Pancreas (tissue), 10 donors: Measurements from ENCODE around the gene LGI4. TPM values are rescaled to one million over a fixed set of nuclear protein-coding genes. Genes with fewer than 3 reads are reported as not detected.

ENCODE experiments used
- ATAC-seq, 4 donors: fragments of 200-7000 bp; cut with Tn5 transposase; one replicate each; pipeline versions ENCODE4 v1.8.0 to v1.9.1; 2020; ENCODE audit warnings: mild to moderate bottlenecking in 4 of 4, moderate library complexity in 4 of 4
- DNase-seq, 6 donors: peaks; one replicate each; pipeline ENCODE4 v3.0.0-alpha.2; 2020
- FAIRE-seq: peaks from 2 replicates; lab custom pipeline; 2012; peaks lifted over from hg19 to GRCh38; lab: Jason Lieb, UNC
- H3K27ac ChIP-seq, 4 donors: fragments of 200-600 bp; sonication (generic); 1 replicate in 3 of 4; 2 replicates in 1 of 4; pipeline versions ENCODE4 v1.5.0 to v1.8.0; 2020
- H3K27me3 ChIP-seq, 4 donors: fragments of 200-600 bp; one replicate each; pipeline ENCODE4 v1.8.0; 2021
- H3K36me3 ChIP-seq, 3 donors: fragments of 200-600 bp; sonication (generic) in 1 of 3; one replicate each; pipeline versions ENCODE4 v1.5.0 to v1.8.0; 2020 to 2021
- H3K4me1 ChIP-seq, 3 donors: fragments of 200-600 bp; one replicate each; pipeline ENCODE4 v1.8.0; 2021
- H3K4me3 ChIP-seq, 4 donors: fragments of 200-600 bp; sonication (generic) in 2 of 4; one replicate each; pipeline versions ENCODE4 v1.5.0 to v1.8.0; 2020 to 2021
- H3K9me3 ChIP-seq, 4 donors: fragments of 200-600 bp; one replicate each; pipeline ENCODE4 v1.8.0; 2021
- WGBS, 2 donors: extraction: QIAGEN DNeasy Blood & Tissue Kit; methylation state at CpG; one replicate each; pipeline ENCODE4 v1.1.7; 2013; 5-methylcytosine and 5-hydroxymethylcytosine counted together
- intact Hi-C, 3 donors: fragments of 100-400 bp; cut with DNase I; formaldehyde crosslinking; loops; one replicate each; pipeline versions ENCODE4 v1.11.1 to v1.14.2; 2022
- polyA plus RNA-seq, 2 donors: library from polyadenylated mRNA; stranded (reverse); fragments of 200-250 nt; gene quantifications; one replicate each; pipeline ENCODE4 v1.2.3, GENCODE V29; 2013
- total RNA-seq, 6 donors: library from RNA; stranded (reverse); fragmentation: NEBNext Ultra II Directional in 4 of 6; extraction: Animal tissue kit (Norgen Biotek cat#: 25700) in 4 of 6; gene quantifications; one replicate each; pipeline versions ENCODE4 v1.2.1 to v1.2.4, GENCODE V29; 2021 to 2023
- TF ChIP-seq, protein P1 (sequence below), 4 donors: fragments of 200-600 bp; sonication (generic) in 3 of 4; IDR thresholded peaks; one replicate each; pipeline versions ENCODE4 v1.5.0 to v1.8.0; 2021; ENCODE audit warnings: antibody characterized with exemption in 4 of 4
- donor health status: healthy with polysubstance abuse.
- donor health status: DM: no; HTN: no; CAD: no; lungs with moderate emphysema.
- donor health status: DM: no; HTN: no; CAD: no.
- donor health status: control.
- donor health status: control.
- donor health status: Bipolar disorder and iron deficiency.
- donor health status: DM: yes; HTN: yes; CAD: no.
- donor health status: DM: no; HTN: no; CAD: no.
- donor health status: DM: no; HTN: no; CAD: no.
- donor health status: DM: yes; HTN: yes; CAD: no.

LGI4 gene
- total and polyA plus RNA-seq, 8 donors: 0.38 to 17.9 (median 2.2) TPM

DNA sequence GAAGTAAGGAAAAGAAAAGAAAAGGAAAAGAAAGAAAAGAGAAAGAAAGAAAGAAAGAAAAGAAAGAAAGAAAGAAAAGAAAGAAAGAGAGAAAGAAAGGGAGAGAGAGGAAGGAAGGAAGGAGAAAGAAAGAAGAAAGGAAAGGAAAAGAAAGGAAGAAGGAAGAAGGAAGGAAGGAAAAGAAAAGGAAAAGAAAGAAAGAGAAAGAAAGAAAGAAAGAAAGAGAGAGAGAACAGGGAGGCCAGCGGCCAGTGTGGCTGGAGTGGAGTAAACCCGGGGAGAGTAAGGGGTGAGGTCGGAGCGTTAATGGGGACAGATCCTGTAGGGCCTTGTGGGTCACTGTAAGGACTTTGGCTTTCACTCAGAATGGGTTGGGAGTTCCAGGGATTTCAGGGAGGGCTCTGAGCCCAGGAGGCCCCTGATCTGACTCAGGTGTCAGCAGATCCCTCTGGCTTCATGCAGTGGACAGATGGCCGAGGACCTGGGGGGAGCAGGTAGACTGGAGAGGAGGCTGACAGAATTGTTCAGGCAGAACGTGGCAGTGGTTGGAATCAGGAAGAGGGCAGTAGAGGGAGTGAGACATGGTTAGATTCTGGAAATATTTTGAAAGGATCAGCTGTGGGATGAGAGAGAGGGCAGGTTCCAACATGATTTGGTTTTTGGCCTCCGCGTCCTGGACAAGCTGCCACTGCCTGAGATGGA is 39.0 kb downstream of the LGI4 start:
- Histone ChIP-seq H3K4me3 (no peak overlapping the region), H3K27ac (peak overlapping the region in 1 of 4 donors; percentile 2), H3K9me3 (no peaks in the 10 kb centered on the region), H3K36me3 (no peaks in the 10 kb centered on the region), H3K27me3 (no peaks in the 10 kb centered on the region), H3K4me1 (peaks cover 0 to 8% (median 5%) of the 10 kb centered on the region in 3 donors)
- intact Hi-C loops: no loop called here
- ATAC-seq (peak in 2 of 4 donors; percentile 5 to 31), DNase-seq (no peak), FAIRE-seq (no peak)
- TF ChIP-seq, protein P1, sequence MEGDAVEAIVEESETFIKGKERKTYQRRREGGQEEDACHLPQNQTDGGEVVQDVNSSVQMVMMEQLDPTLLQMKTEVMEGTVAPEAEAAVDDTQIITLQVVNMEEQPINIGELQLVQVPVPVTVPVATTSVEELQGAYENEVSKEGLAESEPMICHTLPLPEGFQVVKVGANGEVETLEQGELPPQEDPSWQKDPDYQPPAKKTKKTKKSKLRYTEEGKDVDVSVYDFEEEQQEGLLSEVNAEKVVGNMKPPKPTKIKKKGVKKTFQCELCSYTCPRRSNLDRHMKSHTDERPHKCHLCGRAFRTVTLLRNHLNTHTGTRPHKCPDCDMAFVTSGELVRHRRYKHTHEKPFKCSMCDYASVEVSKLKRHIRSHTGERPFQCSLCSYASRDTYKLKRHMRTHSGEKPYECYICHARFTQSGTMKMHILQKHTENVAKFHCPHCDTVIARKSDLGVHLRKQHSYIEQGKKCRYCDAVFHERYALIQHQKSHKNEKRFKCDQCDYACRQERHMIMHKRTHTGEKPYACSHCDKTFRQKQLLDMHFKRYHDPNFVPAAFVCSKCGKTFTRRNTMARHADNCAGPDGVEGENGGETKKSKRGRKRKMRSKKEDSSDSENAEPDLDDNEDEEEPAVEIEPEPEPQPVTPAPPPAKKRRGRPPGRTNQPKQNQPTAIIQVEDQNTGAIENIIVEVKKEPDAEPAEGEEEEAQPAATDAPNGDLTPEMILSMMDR (IDR thresholded peaks at IDR 0.05): no peak
- WGBS, 2 donors: 73% methylated on average over 8 of the region's 8 CpGs

DNA sequence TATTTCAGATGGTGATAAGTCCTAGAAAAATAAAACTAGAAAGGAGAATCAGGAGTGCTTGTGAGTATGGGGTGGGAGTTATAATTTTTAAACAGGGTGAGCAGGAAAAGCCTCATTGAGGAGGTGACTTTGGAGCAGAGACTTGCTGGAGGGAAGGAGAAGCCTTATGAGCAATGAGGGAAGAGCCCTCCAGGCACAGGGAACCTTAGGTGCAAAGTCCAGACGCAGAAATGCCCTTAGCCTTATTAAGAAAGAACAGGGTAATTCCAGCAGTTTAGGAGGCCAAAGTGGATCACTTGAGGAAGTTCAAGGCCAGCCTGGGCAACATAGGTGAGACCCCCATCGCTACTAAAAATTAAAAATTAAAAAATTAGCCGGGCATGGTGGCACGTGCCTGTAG is 40.2 kb downstream of the LGI4 start:
- no peaks in the 10 kb centered on the region for H3K9me3 ChIP-seq

DNA sequence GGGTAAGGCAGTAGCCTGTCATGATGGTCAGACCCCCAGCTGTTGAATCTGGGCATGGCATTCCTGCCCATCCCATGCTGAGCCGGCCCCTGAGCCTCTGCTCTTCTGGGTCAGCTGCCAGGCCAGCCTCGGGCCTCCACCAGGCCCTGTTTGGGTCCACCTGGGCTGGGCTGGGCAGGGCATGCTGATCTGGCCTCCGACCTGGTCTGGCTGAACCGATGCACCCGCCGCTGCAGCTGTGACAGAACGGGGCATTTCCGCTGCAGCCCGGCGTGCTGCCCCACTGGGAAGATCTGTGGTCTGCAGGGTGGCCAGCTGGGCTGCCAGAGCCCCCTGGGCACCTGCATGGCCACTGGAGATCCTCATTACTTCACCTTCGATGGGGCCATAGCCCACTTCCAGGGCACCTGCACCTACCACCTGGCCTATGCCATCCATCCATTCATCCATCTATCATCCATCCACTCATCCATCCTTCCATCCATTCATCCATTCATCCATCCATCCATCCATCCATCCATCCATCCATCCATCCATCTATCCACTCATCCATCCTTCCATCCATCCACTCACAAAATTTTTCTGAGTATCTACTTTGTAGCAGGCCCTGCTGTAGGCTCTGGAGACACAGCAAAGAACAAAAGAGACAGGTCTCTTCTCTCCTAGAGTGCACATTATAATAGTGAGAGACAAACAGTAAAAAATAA is 40.8 kb downstream of the LGI4 start:
- no peaks in the 10 kb centered on the region for H3K36me3 ChIP-seq
- 91 to 93% methylated on average over 11 of the region's 11 CpGs for WGBS, 2 donors
- FAIRE-seq: no peak

More for the DNA sequence above, 40.2 kb downstream of the LGI4 start:
- no peak for ATAC-seq
- peaks cover 0 to 8% (median 5%) of the 10 kb centered on the region in 3 donors for H3K4me1 ChIP-seq
- TF ChIP-seq, protein P1 (IDR thresholded peaks at IDR 0.05): no peak
- no peak for FAIRE-seq
- no peaks in the 10 kb centered on the region for H3K27me3 ChIP-seq
- no peaks in the 10 kb centered on the region for H3K36me3 ChIP-seq
- WGBS, 2 donors: 88 to 91% methylated on average over 4 of the region's 4 CpGs
- H3K4me3 ChIP-seq: no peak overlapping the region
- intact Hi-C loops: no loop called here
- no peak for DNase-seq
- no peak overlapping the region for H3K27ac ChIP-seq

DNA sequence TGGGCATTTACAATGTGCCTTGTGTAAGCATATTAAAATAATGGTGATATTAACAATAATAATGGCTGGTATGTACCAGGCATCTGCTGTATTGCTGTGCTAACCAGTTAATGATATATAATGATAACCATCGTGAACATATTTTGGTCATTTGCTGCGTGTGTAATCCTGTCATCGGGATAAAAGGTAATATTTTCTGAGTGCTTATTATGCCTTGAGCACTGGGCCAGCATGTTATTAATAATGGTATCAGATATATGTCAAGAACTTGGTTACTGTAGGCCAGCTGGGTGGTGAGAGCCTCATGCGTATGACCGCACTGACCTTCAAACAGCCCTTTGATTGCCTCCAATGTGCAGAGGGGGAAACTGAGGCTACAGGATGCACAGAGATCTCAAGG is 41.4 kb downstream of the LGI4 start:
- TF ChIP-seq, protein P1 (IDR thresholded peaks at IDR 0.05): no peak
- H3K36me3 ChIP-seq: no peaks in the 10 kb centered on the region
- intact Hi-C loops: no loop called here
- no peaks in the 10 kb centered on the region for H3K9me3 ChIP-seq
- FAIRE-seq (no peak), DNase-seq (no peak), ATAC-seq (no peak)
- 80% methylated on average over 5 of the region's 5 CpGs for WGBS, 2 donors
- H3K27me3 ChIP-seq: no peaks in the 10 kb centered on the region
- H3K4me1 ChIP-seq: peaks cover 0 to 2% (median under 1%) of the 10 kb centered on the region in 3 donors
- H3K27ac ChIP-seq: no peak overlapping the region
- H3K4me3 ChIP-seq: no peak overlapping the region

More for the DNA sequence above, 40.8 kb downstream of the LGI4 start:
- ATAC-seq: no peak
- Histone ChIP-seq H3K4me1 (peaks cover 0 to 8% (median 5%) of the 10 kb centered on the region in 3 donors), H3K4me3 (no peak overlapping the region), H3K9me3 (no peaks in the 10 kb centered on the region), H3K27ac (no peak overlapping the region), H3K27me3 (no peaks in the 10 kb centered on the region)
- DNase-seq: peak in 1 of 6 donors; percentile 63
- TF ChIP-seq, protein P1 (IDR thresholded peaks at IDR 0.05): no peak
- intact Hi-C loops: no loop called here
